GM12878 (cell line): ENCODE measurements around the gene IL1RAP.

Experiments used
- CEBPB ChIP-seq, 2 experiments: fragments of 150-350 bp in 1 of 2; IDR thresholded peaks; 2 replicates each; pipeline ENCODE4 v1.6.1; 2012 to 2014; ENCODE audit warnings: low read depth in 2 of 2, low read length in 2 of 2, borderline replicate concordance in 1 of 2, inconsistent platforms in 1 of 2
- CTCF ChIP-seq, 3 experiments: IDR thresholded peaks in 2 of 3; conservative IDR thresholded peaks in 1 of 3; 2 replicates each; pipeline ENCODE4 v1.5.1; 2011; ENCODE audit warnings: low read depth in 3 of 3, low read length in 3 of 3, mild to moderate bottlenecking in 3 of 3, control low read depth in 2 of 3, moderate library complexity in 2 of 3, inconsistent platforms in 1 of 3, mixed read lengths in 1 of 3; ENCODE audit not compliant: control insufficient read depth in 2 of 3, insufficient read depth in 1 of 3; ENCODE audit errors: extremely low read depth in 1 of 3
- PAX8 ChIP-seq: fragments of 450-650 bp; IDR thresholded peaks from 2 replicates; pipeline ENCODE4 v1.6.1; 2017; ENCODE audit warnings: mild to moderate bottlenecking, moderate library complexity
- POLR2A ChIP-seq: IDR thresholded peaks from 2 replicates; pipeline ENCODE4 v1.6.1; 2011; ENCODE audit warnings: low read depth, mild to moderate bottlenecking, low read length
- RELA ChIP-seq: fragments of 450-650 bp; IDR thresholded peaks from 2 replicates; pipeline ENCODE4 v1.8.0; 2014; ENCODE audit warnings: borderline replicate concordance; ENCODE audit not compliant: partially characterized antibody
- REST ChIP-seq: IDR thresholded peaks from 2 replicates; pipeline ENCODE4 v1.6.1; 2012; ENCODE audit warnings: mild to moderate bottlenecking, low read depth, low read length
- RFX5 ChIP-seq: IDR thresholded peaks from 2 replicates; pipeline ENCODE4 v1.6.1; 2011; ENCODE audit warnings: low read depth, low read length, improper control_type of control experiment
- TF ChIP-seq, protein P1 (sequence below): IDR thresholded peaks from 2 replicates; pipeline ENCODE4 v1.6.1; 2011; ENCODE audit warnings: borderline replicate concordance, low read depth, mild to moderate bottlenecking, moderate library complexity, low read length; ENCODE audit not compliant: insufficient read depth, poor library complexity, severe bottlenecking
- TF ChIP-seq, protein P2 (sequence below): fragments of 450-650 bp; IDR thresholded peaks from 2 replicates; pipeline ENCODE4 v1.6.1; 2018; ENCODE audit warnings: borderline replicate concordance, mild to moderate bottlenecking; ENCODE audit not compliant: partially characterized antibody

- no peak for TF ChIP-seq CTCF (IDR thresholded peaks at IDR 0.05 in 2 of 3, conservative IDR thresholded peaks at IDR 0.05 in 1 of 3; ENCODE audit: control insufficient read depth in 2 of 3, extremely low read depth in 1 of 3, insufficient read depth in 1 of 3, low read depth in 3 of 3, low read length in 3 of 3)
- TF ChIP-seq REST, result no peak
- no peak for TF ChIP-seq RELA
- no peak for TF ChIP-seq POLR2A
- TF ChIP-seq CEBPB (IDR thresholded peaks at IDR 0.05; ENCODE audit: borderline replicate concordance in 1 of 2, low read depth in 2 of 2, low read length in 2 of 2), result no peak
- TF ChIP-seq, protein P1, sequence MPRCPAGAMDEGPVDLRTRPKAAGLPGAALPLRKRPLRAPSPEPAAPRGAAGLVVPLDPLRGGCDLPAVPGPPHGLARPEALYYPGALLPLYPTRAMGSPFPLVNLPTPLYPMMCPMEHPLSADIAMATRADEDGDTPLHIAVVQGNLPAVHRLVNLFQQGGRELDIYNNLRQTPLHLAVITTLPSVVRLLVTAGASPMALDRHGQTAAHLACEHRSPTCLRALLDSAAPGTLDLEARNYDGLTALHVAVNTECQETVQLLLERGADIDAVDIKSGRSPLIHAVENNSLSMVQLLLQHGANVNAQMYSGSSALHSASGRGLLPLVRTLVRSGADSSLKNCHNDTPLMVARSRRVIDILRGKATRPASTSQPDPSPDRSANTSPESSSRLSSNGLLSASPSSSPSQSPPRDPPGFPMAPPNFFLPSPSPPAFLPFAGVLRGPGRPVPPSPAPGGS, result no peak
- TF ChIP-seq PAX8, result no peak
- TF ChIP-seq RFX5, result no peak
- TF ChIP-seq, protein P2, sequence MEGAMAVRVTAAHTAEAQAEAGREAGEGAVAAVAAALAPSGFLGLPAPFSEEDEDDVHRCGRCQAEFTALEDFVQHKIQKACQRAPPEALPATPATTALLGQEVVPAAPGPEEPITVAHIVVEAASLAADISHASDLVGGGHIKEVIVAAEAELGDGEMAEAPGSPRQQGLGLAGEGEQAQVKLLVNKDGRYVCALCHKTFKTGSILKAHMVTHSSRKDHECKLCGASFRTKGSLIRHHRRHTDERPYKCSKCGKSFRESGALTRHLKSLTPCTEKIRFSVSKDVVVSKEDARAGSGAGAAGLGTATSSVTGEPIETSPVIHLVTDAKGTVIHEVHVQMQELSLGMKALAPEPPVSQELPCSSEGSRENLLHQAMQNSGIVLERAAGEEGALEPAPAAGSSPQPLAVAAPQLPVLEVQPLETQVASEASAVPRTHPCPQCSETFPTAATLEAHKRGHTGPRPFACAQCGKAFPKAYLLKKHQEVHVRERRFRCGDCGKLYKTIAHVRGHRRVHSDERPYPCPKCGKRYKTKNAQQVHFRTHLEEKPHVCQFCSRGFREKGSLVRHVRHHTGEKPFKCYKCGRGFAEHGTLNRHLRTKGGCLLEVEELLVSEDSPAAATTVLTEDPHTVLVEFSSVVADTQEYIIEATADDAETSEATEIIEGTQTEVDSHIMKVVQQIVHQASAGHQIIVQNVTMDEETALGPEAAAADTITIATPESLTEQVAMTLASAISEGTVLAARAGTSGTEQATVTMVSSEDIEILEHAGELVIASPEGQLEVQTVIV, result no peak
These were observed 133.1 kb downstream of the IL1RAP start for GRCh38 chr3:190646996-190647395.
